ENCODE data around the gene BRINP1. TPM values are rescaled to one million over a fixed set of nuclear protein-coding genes. Genes with fewer than 3 reads are reported as not detected.

Gene BRINP1
- total RNA-seq (2014; rRNA removed; shearing (Covaris generic)): not detected in 2 replicates

GRCh38 chr9:119368681-119369581 is at the start of gene BRINP1:
BRINP1 (minus strand) TSS chr9:119369435; CDS start chr9:119313355, 56,080 bp downstream.
- no peak for DNase-seq (ENCODE audit: low read depth)

GRCh38 chr9:119418721-119419120 is 49.5 kb upstream of the BRINP1 start:
- DNase-seq (ENCODE audit: low read depth): no peak

GRCh38 chr9:119416793-119417192 is 47.6 kb upstream of the BRINP1 start:
- DNase-seq (ENCODE audit: low read depth): no peak

GRCh38 chr9:119412399-119412798 is 43.2 kb upstream of the BRINP1 start:
- DNase-seq (ENCODE audit: low read depth): no peak

- DNase-seq (ENCODE audit: low read depth): no peak
Measured at GRCh38 chr9:119409552-119409951, 40.3 kb upstream of the BRINP1 start.

GRCh38 chr9:119400606-119401005 is 31.4 kb upstream of the BRINP1 start:
- DNase-seq (ENCODE audit: low read depth): no peak

GRCh38 chr9:119398350-119398749 is 29.1 kb upstream of the BRINP1 start:
- DNase-seq (ENCODE audit: low read depth): no peak

GRCh38 chr9:119391878-119392277 is 22.6 kb upstream of the BRINP1 start:
- DNase-seq (ENCODE audit: low read depth): no peak

GRCh38 chr9:119375892-119376291 is 6.7 kb upstream of the BRINP1 start:
- DNase-seq (ENCODE audit: low read depth): no peak

GRCh38 chr9:119372951-119373350 is 3.7 kb upstream of the BRINP1 start:
- no peak for DNase-seq (ENCODE audit: low read depth)

- DNase-seq (ENCODE audit: low read depth): no peak
Measured at GRCh38 chr9:119370816-119371215, 1.6 kb upstream of the BRINP1 start.

- no peak for DNase-seq (ENCODE audit: low read depth)
Measured at GRCh38 chr9:119369680-119370366, 588 bp upstream of the BRINP1 start.

- DNase-seq (ENCODE audit: low read depth): no peak
Measured at GRCh38 chr9:119368179-119368578, 1.1 kb downstream of the BRINP1 start.

GRCh38 chr9:119367683-119368075 is 1.6 kb downstream of the BRINP1 start:
- DNase-seq (ENCODE audit: low read depth): no peak

- no peak for DNase-seq (ENCODE audit: low read depth)
Measured at GRCh38 chr9:119366909-119367682, 2.1 kb downstream of the BRINP1 start.

- DNase-seq (ENCODE audit: low read depth): no peak
Measured at GRCh38 chr9:119365291-119366027, 3.8 kb downstream of the BRINP1 start.

- no peak for DNase-seq (ENCODE audit: low read depth)
Measured at GRCh38 chr9:119360237-119360636, 9.0 kb downstream of the BRINP1 start.

- no peak for DNase-seq (ENCODE audit: low read depth)
Measured at GRCh38 chr9:119357336-119358096, 11.7 kb downstream of the BRINP1 start.

GRCh38 chr9:119349351-119349825 is 19.8 kb downstream of the BRINP1 start:
- no peak for DNase-seq (ENCODE audit: low read depth)
